ENCODE data around the gene MDC1.
A peak's percentile ranks its signal among the peaks of the same experiment; 100 is the strongest.
"Not testable (repeated sequence)": the region's sequence is repeated elsewhere in the genome, so short reads cannot be mapped to it uniquely, and the experiment has no call there.

MDC1 gene

DNA sequence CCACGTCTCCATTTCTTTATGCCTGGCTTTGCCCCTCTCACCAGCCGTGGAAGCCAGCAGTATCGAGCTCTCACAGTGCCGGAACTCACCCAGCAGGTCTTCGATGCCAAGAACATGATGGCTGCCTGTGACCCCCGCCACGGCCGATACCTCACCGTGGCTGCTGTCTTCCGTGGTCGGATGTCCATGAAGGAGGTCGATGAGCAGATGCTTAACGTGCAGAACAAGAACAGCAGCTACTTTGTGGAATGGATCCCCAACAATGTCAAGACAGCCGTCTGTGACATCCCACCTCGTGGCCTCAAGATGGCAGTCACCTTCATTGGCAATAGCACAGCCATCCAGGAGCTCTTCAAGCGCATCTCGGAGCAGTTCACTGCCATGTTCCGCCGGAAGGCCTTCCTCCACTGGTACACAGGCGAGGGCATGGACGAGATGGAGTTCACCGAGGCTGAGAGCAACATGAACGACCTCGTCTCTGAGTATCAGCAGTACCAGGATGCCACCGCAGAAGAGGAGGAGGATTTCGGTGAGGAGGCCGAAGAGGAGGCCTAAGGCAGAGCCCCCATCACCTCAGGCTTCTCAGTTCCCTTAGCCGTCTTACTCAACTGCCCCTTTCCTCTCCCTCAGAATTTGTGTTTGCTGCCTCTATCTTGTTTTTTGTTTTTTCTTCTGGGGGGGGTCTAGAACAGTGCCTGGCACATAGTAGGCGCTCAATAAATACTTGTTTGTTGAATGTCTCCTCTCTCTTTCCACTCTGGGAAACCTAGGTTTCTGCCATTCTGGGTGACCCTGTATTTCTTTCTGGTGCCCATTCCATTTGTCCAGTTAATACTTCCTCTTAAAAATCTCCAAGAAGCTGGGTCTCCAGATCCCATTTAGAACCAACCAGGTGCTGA is 7.0 kb upstream of the MDC1 start:
- not testable (repeated sequence) for DNase-seq

DNA sequence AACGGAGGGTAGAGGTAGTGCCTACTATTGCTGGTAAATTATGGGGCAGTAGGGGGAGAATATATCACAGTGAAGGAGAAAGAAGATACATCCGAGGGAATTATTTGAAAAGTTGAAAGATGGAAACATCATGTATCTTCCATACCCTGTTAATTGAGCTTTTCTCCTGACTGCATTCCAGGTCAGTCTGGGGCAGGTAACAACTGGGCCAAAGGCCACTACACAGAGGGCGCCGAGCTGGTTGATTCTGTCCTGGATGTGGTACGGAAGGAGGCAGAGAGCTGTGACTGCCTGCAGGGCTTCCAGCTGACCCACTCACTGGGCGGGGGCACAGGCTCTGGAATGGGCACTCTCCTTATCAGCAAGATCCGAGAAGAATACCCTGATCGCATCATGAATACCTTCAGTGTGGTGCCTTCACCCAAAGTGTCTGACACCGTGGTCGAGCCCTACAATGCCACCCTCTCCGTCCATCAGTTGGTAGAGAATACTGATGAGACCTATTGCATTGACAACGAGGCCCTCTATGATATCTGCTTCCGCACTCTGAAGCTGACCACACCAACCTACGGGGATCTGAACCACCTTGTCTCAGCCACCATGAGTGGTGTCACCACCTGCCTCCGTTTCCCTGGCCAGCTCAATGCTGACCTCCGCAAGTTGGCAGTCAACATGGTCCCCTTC is 6.2 kb upstream of the MDC1 start:
- DNase-seq = not testable (repeated sequence)

DNA sequence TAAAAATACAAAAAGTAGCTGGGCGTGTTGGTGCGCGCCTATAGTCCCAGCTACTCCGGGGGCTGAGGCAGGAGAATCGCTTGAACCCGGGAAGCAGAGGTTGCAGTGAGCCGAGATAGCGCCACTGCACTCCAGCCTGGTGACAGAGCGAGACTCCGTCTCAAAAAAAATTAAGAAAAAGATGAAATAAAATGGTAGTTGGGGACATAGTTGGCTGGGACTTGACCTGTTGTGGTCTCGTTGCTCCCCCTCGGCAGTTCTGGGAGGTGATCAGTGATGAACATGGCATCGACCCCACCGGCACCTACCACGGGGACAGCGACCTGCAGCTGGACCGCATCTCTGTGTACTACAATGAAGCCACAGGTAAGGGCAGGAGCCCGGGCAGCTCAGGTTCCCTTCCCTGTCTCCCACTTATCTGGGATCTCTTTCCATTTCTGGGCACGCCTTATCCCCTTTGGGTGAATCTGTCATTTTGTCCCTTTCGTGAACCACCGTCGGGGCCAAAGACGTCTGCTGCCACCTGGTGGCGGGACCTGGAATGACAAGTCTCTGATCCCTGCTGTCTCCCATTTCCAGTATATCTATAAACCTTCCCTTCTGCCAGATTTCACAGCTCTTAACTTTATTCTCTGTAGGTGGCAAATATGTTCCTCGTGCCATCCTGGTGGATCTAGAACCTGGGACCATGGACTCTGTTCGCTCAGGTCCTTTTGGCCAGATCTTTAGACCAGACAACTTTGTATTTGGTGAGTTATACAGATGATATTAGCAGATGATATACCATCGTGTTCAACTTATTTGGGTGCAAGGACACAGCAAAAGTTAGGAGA is 5.4 kb upstream of the MDC1 start:
- peak; percentile 57 to 66 for DNase-seq

DNA sequence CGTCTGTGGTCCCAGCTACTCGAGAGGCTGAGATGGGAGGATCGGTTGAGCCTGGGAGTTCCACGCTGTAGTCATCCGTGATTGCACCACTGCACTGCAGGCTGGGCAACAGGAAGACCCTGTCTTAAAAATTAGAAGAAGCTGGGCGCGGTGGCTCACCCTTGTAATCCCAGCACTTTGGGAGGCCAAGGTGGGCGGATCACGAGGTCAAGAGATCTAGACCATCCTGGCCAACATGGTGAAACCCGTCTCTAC is 4.9 kb upstream of the MDC1 start:
- DNase-seq = not testable (repeated sequence)

DNA sequence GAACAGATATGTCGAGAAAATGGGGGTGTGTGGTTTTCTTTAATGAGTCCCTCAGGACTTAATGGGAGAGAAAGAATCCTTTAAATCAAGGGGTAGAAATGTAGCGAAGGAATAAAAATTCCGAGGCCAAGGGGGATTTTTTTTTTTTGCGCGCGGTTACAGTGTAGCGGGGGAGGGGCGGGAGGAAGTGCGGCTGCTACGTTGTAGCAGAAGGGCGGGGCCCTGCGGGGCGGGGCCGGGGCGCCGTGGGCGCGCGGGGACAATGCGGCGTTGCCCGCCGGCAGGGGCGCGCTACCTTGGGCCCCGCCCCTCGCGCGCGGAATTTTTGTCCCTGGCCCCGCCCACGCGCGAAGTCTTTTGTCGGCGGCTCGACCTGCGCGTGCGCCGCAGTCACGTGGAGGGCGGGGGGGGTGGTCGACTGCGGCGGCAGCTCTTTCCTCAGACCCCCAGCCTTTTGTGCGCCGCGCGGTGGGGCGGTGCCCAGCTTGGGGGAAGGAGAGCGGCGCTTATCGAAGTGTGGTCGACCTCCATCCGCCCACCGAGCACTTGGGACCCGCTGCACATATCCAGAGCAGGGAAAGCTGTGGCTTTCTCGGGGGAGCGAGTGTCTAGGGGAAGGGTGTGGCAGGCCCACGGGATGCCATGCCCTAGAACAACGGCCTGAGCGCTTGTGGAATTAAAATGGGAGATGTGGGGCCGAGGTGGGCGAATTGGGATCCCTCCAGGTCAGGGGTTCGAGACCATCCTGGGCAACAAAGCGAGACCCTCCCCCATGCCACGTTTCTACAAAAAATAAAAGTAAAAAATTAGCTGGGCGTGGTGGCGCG is 4.3 kb upstream of the MDC1 start:
- peak; percentile 82 to 86 for DNase-seq

DNA sequence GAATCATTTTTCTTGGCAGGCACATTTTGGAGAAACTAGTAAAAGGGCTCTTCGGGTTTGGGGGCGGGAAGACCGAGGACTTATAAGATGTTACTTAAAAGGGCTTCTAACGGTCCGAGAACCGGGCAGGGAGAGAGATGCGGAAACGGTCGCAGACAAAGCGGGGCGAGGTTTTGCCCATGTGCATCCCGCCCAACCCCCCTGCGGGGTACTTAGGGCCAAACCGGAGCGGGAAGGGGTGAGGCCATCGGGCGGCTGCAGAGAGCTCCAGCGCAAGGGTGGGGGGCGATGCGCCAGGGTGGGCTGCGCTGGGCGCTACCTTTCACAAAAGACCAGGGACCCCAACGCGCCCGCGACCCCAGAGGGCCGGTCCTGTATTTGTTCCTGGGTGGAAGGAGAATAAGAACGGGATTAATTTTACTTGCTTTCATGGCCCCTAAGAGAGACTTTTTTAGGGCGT is 3.7 kb upstream of the MDC1 start:
- no peak for DNase-seq

DNA sequence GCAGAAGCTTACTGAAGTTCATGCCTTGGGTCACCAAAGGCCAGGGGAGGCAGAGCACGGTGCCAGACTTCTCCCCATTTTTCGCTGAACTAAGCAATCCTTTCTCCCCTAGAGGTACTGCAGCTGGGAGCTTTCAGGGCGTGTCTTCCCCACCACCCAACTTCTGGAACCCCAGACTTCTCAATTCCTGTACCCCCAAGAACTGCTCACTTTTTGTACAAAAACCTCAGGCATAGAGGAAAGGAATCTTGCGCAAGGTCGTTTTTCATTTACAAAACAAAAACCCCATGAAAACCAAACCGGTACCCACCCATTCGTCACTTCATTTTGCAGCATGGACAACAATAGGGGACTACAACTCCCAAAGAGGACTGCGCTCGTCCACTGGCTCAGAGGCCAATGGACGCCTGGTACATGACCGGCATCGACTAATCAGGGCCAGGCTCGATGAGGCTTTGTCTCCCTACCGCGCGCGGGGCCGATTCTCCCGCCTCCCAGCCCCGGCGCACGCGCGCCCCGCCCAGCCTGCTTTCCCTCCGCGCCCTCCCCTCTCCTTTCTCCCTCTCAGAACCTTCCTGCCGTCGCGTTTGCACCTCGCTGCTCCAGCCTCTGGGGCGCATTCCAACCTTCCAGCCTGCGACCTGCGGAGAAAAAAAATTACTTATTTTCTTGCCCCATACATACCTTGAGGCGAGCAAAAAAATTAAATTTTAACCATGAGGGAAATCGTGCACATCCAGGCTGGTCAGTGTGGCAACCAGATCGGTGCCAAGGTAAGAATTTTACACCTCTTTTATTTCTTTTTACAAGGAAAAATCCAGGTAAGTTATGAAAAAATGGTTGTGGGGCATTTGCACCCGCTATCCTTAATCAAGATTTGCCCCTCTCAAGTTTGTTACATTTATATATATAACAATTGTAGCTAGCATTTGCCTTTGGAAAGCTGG is 3.0 kb upstream of the MDC1 start, which contains the start of gene TUBB:
Gene TUBB, plus strand, starts transcription at position 562 of the 947 bp plus-strand sequence. Its CDS starts 155 bp downstream, at position 717.
- DNase-seq = peak; percentile 94 to 99

DNA sequence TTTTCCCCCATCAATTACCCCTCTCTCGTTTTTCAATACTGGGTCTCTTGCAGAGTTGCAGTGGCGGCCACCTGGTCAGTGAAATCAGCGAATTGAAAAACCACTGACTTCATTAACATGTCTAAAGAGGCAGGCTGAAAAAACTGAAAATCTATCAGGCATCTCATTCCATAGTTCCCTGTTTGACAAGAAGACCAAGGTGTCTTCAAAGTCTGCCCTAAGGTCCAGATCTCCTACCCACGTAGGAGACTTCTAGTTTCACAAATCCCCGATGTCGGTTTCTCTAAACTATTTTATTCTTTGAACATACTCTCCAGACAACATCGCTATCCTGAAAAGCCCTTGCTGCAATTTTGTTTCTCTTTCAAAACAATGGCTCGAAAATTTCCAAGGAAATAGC is 2.3 kb upstream of the MDC1 start:
- DNase-seq = no peak

DNA sequence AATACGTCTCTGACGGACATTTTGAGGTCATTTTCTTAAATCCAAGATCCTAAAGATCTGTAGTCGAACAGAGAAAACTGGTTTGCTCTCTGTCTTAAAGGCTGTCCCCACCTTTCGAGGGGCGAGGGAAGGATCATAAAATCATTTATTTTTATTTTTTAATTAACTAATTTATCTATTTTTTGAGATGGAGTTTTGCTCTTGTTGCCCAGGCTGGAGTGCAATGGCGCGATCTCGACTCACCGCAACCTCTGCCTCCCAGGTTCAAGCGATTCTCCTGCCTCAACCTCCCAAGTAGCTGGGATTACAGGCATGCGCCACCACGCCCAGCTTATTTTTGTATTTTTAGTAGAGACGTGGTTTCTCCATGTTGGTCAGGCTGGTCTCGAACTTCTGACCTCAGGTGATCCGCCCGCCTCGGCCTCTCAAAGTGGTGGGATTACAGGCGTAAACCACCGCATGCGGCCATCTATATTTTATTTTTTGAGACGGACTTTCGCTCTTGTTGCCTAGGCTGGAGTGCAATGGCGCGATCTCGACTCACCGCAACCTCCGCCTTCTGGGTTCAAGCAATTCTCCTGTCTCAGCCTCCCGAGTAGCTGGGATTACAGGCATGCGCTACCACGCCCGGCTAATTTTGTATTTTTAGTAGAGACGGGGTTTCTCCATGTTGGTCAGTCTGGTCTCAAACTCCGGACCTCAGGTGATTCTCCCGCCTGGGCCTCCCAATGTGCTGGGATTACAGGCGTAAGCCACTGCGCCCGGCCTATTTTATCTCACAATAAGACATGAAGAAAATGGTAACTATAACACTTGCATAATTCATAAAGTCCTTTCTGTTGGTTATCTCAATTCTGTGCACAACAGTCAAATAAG is 1.0 kb upstream of the MDC1 start:
- DNase-seq = not testable (repeated sequence)

DNA sequence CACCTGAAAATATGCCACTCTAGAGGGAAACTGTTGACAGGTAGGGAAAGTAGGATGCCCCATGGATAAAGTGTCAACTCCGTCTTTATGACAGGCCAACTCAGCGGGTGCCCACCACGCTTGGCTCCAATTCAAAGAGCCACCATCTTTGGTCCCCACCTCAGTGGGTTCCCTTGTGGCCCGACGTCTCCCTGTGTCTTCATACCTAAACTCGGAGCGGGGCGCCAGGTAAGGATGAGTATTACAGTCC is 277 bp downstream of the MDC1 start:
- DNase-seq = no peak

DNA sequence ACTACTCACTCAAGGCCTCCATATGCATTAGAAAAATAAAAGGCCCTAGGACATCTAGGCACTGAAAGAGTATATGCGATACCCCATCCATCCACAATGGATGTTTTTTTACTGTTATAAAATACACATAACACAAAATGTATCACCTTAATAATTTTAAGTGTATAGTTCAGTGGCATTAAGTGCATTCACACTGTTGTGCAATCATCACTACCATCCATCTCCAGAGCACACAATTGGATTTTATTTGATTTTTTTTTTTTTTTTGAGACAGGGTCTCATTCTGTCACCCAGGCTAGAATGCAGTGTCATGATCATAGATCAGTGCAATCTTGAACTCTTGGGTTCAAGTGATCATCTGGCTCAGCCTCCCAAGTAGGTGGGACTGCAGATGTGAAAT is 2.8 kb downstream of the MDC1 start:
- DNase-seq = no peak

DNA sequence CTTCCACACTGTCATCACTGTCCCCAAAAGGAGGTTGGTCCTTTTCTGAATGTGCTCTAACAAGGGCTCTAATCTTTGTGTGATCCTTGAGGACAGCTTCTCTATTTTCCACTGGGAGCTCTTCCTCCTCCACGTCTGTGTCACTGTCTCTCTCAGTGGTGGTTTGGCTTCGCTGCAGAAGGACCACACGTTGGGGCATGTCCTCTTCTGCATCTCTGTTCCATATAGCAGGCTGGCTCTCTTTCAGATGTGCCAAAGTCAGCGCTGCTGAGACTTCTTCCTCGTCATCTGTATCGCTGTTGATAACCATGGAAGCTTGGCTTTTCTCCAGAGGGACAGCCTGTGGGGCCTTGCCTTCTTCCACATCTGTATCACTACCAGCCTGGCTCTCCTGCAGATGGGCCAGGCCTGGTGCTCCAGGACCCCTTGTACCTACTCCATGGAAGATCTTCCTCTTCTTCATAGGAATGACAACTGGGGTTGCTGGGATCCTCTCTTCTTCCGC is 4.6 kb downstream of the MDC1 start:
- DNase-seq = no peak

DNA sequence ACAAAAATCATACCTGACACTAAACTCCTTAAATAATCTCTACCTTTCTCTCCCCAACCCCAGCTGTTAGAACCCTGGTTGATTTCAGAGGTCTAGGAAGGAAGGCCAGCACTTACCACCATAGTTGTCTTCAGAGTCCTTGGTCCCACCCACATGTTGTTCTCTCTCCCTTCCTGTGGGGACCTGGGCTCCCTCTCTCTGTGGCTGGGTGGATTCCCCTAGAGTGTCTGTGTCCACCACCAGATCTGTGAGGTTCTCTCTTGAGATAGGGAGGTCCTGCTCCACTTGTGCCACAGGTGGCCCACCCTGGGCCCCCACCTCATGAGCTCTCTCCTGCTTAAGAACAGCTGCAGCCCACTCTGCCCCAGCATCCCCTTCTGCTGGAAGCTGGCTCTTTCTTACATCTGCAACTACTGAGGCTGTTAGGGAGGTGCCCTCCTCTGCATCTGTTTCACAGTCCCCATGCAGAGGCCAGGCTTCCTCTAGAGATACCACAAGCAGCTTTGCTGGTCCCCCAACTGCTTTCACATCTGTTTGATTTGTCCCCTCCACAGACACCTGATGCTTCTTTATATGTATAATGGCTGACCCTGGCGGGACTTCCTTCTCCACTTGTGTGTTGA is 5.2 kb downstream of the MDC1 start:
- DNase-seq = no peak

DNA sequence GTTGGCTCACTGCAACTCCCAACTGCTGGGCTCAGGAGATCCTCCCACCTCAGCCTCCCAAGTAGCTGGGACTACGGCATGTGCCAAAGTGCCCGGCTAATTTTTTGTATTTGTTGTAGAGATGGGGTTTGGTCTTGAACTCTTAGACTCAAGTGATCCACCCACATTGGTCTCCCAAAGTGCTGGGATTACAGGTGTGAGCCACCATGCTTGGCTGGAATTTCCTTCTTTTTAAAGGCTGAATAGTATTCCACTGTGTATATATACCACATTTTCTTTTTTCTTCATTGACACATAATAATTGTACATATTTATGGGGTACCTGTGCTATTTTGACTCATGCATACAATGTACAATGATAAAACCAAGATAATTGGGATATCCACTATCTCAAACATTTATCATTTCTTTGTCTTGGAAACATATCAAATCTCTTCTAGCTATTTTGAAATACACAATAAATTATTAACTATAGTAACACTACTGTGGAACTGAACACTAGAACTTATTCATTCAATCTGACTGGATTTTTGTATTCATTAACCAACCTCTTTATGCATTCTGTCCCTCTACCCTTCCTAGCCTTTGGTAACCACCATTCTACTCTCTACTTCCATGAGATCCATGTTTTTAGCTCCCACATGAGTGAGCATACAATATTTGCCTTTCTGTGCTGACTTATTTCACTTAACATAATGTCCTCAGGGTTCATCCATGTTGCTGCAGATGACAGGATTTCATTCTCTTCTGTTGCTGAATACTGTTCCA is 7.8 kb downstream of the MDC1 start:
- no peak for DNase-seq

DNA sequence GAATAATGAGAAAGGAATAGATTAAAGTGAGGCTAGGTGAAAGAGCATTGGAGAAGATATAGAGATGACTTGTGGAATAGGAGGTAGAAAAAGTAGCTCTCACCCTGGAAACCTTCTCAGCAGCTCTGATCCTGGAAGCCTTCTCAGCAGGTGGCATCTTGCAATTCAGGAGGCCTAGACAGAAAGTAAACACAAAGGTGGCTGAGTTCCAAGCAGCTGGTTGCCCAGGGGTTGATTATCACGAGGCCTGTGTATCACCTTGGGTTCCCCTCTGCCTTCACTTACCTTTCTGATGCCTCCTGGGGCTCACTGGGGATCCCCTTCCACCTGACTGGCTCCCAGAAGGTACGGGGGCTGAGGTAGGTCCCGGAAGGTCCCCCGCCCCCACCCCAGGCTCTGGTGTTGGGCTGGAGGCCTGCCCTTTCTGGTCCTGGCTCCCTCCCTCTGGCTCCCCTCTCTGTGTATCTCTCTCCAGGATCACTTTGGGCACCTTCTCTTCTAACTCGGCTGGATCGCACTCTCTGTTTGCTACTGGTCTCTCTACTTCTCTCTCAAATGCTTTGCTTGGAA is 9.7 kb downstream of the MDC1 start:
- DNase-seq = no peak

DNA sequence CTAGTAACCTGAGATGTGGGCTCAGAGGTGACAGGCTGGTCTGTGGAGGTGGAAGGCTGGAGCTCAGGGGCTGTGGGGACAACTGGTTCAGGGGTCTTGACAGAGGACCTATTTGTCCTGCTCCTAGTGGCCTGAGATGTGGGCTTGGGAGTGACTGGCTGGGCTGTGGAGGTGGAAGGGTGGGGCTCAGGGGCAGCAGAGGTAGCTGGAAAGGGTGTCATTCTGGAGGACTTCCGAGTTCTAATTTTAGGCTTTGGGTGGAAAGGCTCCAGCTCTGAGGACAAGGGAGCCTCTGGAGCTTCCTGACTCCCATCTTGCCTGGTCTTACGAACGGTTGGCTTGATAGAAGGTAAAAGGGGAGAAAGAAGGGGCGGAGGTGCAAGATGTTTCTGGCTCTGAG is 11.5 kb downstream of the MDC1 start:
- DNase-seq = no peak

DNA sequence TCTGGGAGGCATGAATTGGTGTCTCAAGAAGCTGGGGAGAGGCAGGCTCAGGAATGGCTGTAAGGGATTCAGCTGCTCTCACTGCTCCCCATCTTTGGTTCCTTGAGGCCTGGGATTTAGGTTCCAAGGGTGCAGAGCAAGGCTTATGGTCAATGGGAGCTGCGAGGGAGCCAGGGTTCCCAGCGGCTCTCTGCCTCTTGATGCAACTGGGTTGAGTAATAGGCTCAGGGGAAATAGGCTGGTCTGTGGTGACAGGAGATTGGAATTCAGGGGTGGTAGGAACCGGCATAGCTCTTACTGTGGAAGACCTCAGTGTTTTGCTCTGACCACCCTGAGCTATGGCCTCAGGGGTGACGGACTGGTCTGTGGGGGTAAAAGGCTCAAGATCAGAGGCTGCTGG is 13.3 kb downstream of the MDC1 start:
- no peak for DNase-seq

DNA sequence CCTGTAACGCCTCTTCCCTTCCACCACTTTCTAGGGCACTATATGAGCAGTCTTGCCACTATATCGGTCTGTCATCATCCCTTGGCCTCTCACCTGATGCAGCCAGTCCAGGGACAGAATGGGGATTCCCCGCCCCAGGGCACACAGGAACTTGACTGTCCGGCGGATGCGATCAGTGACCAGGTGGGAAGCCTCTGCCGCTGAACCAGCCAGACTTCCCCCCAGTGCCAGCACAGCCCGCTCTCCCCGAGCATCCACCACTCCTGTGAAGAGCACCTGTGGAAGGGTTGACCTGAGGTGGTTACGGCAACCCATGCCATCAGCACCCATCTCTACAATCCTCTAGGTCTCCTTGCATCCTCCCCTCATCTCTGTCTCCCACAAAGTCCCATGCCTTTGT is 14.1 kb downstream of the MDC1 start:
- DNase-seq = no peak

DNA sequence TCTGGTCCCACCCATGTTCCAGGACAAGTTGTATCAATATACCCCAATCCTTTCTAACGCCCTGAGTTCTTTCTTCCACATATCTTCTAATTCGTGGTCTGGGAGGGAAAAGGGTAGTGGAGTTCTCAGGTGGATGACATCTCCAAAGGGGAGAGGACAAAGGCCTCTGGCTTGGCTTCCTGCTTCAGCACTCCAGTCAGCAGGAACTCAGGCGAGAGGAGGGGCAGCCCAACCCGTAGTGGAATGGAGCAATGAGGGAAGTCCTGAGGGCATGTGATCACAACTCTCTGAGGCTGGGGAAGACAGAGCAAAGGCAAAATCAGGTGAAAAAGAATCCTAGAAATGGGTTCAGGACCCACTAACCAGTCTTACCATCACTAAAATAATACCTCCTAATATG is 16.7 kb downstream of the MDC1 start:
- no peak for DNase-seq
